Osteocyte (in vitro differentiated cells): ENCODE data around the gene LY86. TPM values are rescaled to one million over a fixed set of nuclear protein-coding genes. Genes with fewer than 3 reads are reported as not detected.

ENCODE experiments used
- DNase-seq: peaks from one replicate; pipeline ENCODE4 v3.0.0; 2021; ENCODE audit warnings: mixed read lengths; ENCODE audit not compliant: unreplicated experiment; ENCODE audit errors: extremely low spot score
- H3K27ac Mint-ChIP-seq: one replicate; pipeline ENCODE4 v1.8.0; 2021; ENCODE audit warnings: mild to moderate bottlenecking, mixed read lengths; ENCODE audit not compliant: unreplicated experiment
- H3K27me3 Mint-ChIP-seq: one replicate; pipeline ENCODE4 v1.8.0; 2021; ENCODE audit warnings: mixed read lengths; ENCODE audit not compliant: unreplicated experiment
- H3K36me3 Mint-ChIP-seq: one replicate; pipeline ENCODE4 v1.8.0; 2021; ENCODE audit warnings: mixed read lengths; ENCODE audit not compliant: unreplicated experiment
- H3K4me1 Mint-ChIP-seq: one replicate; pipeline ENCODE4 v1.8.0; 2021; ENCODE audit warnings: mixed read lengths; ENCODE audit not compliant: unreplicated experiment
- H3K4me3 Mint-ChIP-seq: one replicate; pipeline ENCODE4 v1.8.0; 2021; ENCODE audit warnings: mild to moderate bottlenecking, moderate library complexity, mixed read lengths; ENCODE audit not compliant: unreplicated experiment
- H3K9me3 Mint-ChIP-seq: one replicate; pipeline ENCODE4 v1.8.0; 2021; ENCODE audit warnings: mixed read lengths; ENCODE audit not compliant: unreplicated experiment
- CTCF ChIP-seq: fragments of 200-600 bp; sonication (generic); IDR thresholded peaks from 2 replicates; pipeline ENCODE4 v1.5.0; 2021; ENCODE audit warnings: antibody characterized with exemption, mild to moderate bottlenecking, moderate library complexity
- total RNA-seq: library from RNA; stranded (reverse); gene quantifications from 2 replicates; pipeline ENCODE4 v1.2.1, GENCODE V29; 2021

LY86 gene
- total RNA-seq, 1 donor from 2014 or later: not detected

GRCh38 chr6:6584310-6585002 is 4.1 kb upstream of the LY86 start:
- H3K27ac Mint-ChIP-seq: no peak overlapping the region
- H3K9me3 Mint-ChIP-seq: no peaks in the 10 kb centered on the region
- no peak for DNase-seq
- no peaks in the 10 kb centered on the region for H3K27me3 Mint-ChIP-seq
- no peak for TF ChIP-seq CTCF
- H3K4me1 Mint-ChIP-seq: no peaks in the 10 kb centered on the region
- no peaks in the 10 kb centered on the region for H3K36me3 Mint-ChIP-seq
- no peak overlapping the region for H3K4me3 Mint-ChIP-seq

GRCh38 chr6:6585003-6585311 is 3.6 kb upstream of the LY86 start:
- no peaks in the 10 kb centered on the region for H3K9me3 Mint-ChIP-seq
- TF ChIP-seq CTCF: no peak
- H3K27me3 Mint-ChIP-seq: no peaks in the 10 kb centered on the region
- no peak for DNase-seq
- no peaks in the 10 kb centered on the region for H3K4me1 Mint-ChIP-seq
- H3K27ac Mint-ChIP-seq: no peak overlapping the region
- H3K36me3 Mint-ChIP-seq: no peaks in the 10 kb centered on the region
- no peak overlapping the region for H3K4me3 Mint-ChIP-seq

- Mint-ChIP-seq H3K4me1 (no peaks in the 10 kb centered on the region), H3K4me3 (no peak overlapping the region), H3K9me3 (no peaks in the 10 kb centered on the region), H3K27ac (no peak overlapping the region), H3K36me3 (no peaks in the 10 kb centered on the region), H3K27me3 (no peaks in the 10 kb centered on the region)
- DNase-seq: no peak
- no peak for TF ChIP-seq CTCF
These were observed 2.4 kb upstream of the LY86 start for GRCh38 chr6:6586167-6586566.

GRCh38 chr6:6586671-6587526 is 1.6 kb upstream of the LY86 start:
- DNase-seq: no peak
- Mint-ChIP-seq H3K36me3 (no peaks in the 10 kb centered on the region), H3K4me3 (no peak overlapping the region), H3K27ac (no peak overlapping the region), H3K9me3 (no peaks in the 10 kb centered on the region), H3K27me3 (no peaks in the 10 kb centered on the region), H3K4me1 (no peaks in the 10 kb centered on the region)
- no peak for TF ChIP-seq CTCF

GRCh38 chr6:6587696-6588063 is 840 bp upstream of the LY86 start:
- Mint-ChIP-seq H3K4me1 (no peaks in the 10 kb centered on the region), H3K27me3 (no peaks in the 10 kb centered on the region), H3K9me3 (no peaks in the 10 kb centered on the region), H3K27ac (no peak overlapping the region), H3K36me3 (no peaks in the 10 kb centered on the region), H3K4me3 (no peak overlapping the region)
- no peak for DNase-seq
- TF ChIP-seq CTCF: no peak
